Measurements from ENCODE around the gene SPATA46. TPM values are rescaled to one million over a fixed set of nuclear protein-coding genes. Genes with fewer than 3 reads are reported as not detected.

The SPATA46 gene
- total and polyA plus RNA-seq, 9 of the 15 experiments (the other 6 are each of a cell fraction or from before 2014, with no cell fraction given) = 0.04 to 0.11 TPM; not detected in 7

DNA sequence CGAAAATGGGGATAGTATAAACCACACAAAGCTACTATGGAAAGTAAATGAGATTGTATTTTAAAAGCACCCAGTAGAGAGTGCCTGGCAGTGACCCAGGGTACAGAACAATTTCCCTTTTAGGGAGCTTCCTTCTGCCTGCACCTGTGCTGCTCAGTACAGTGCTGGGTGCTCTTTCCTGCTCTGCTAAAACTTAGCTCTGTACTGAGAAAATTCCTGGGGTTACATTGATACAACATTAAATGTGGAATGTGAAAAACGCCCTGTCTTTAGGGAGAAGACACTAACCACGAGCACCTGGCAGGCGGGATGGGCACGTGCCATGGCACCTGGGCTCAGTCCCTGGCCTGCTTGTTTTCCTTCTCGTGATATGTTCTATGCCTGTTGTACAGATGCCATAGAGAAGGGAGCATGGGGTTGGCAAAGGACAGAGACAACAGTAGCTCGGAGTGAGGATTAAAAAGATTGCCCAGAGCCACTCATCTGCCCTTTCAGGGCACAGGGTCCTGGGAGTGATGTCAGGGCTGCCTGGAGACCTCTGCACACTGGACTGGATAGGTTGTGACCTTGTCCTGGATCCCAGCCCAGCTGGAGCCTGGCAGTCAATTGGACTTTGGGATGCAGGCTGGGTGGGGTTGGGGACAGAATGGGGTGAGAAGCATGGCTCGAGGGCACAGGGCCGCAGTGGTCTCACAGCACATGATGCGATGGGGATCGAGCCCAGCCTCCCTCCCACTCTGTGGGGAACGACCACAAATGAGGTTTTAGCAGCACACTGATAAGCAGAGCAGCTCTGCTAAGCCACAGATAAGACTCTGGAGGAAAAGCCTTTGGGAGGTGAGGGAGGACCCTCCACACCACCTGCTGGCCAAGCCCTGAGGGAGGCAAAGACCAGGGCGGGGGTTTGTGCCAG, 4.2 kb downstream of the SPATA46 start (continued):
- TF ChIP-seq, protein P1, sequence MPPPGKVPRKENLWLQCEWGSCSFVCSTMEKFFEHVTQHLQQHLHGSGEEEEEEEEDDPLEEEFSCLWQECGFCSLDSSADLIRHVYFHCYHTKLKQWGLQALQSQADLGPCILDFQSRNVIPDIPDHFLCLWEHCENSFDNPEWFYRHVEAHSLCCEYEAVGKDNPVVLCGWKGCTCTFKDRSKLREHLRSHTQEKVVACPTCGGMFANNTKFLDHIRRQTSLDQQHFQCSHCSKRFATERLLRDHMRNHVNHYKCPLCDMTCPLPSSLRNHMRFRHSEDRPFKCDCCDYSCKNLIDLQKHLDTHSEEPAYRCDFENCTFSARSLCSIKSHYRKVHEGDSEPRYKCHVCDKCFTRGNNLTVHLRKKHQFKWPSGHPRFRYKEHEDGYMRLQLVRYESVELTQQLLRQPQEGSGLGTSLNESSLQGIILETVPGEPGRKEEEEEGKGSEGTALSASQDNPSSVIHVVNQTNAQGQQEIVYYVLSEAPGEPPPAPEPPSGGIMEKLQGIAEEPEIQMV (tag; conservative IDR thresholded peaks at IDR 0.05; ENCODE audit: low read depth) = no peak
- TF ChIP-seq MCM7 (IDR thresholded peaks at IDR 0.05) (no peak), PHB2 (IDR thresholded peaks at IDR 0.05; ENCODE audit: low read depth) (peak; percentile 81), ZNF165 (CRISPR knock-in tag; IDR thresholded peaks at IDR 0.05; ENCODE audit: borderline replicate concordance) (no peak), FOXK1 (CRISPR knock-in tag; IDR thresholded peaks at IDR 0.05; ENCODE audit: borderline replicate concordance) (no peak), ZC3H8 (IDR thresholded peaks at IDR 0.05) (no peak), MAFF (IDR thresholded peaks at IDR 0.05; ENCODE audit: low read length) (no peak), TOE1 (IDR thresholded peaks at IDR 0.05; ENCODE audit: borderline replicate concordance) (peak; percentile 60), TOE1 (CRISPR knock-in tag; IDR thresholded peaks at IDR 0.05; ENCODE audit: borderline replicate concordance, low read depth) (no peak), FOXJ2 (tag; IDR thresholded peaks at IDR 0.05) (no peak), ZZZ3 (IDR thresholded peaks at IDR 0.05) (no peak), ZNF395 (CRISPR knock-in tag; IDR thresholded peaks at IDR 0.05) (peak; percentile 94), ZNF24 (IDR thresholded peaks at IDR 0.05) (no peak), ZNF184 (CRISPR knock-in tag; IDR thresholded peaks at IDR 0.05) (no peak), ZNF277 (CRISPR knock-in tag; IDR thresholded peaks at IDR 0.05; ENCODE audit: borderline replicate concordance) (no peak), ZKSCAN8 (CRISPR knock-in tag; IDR thresholded peaks at IDR 0.05) (no peak)
- TF ChIP-seq, protein P2, sequence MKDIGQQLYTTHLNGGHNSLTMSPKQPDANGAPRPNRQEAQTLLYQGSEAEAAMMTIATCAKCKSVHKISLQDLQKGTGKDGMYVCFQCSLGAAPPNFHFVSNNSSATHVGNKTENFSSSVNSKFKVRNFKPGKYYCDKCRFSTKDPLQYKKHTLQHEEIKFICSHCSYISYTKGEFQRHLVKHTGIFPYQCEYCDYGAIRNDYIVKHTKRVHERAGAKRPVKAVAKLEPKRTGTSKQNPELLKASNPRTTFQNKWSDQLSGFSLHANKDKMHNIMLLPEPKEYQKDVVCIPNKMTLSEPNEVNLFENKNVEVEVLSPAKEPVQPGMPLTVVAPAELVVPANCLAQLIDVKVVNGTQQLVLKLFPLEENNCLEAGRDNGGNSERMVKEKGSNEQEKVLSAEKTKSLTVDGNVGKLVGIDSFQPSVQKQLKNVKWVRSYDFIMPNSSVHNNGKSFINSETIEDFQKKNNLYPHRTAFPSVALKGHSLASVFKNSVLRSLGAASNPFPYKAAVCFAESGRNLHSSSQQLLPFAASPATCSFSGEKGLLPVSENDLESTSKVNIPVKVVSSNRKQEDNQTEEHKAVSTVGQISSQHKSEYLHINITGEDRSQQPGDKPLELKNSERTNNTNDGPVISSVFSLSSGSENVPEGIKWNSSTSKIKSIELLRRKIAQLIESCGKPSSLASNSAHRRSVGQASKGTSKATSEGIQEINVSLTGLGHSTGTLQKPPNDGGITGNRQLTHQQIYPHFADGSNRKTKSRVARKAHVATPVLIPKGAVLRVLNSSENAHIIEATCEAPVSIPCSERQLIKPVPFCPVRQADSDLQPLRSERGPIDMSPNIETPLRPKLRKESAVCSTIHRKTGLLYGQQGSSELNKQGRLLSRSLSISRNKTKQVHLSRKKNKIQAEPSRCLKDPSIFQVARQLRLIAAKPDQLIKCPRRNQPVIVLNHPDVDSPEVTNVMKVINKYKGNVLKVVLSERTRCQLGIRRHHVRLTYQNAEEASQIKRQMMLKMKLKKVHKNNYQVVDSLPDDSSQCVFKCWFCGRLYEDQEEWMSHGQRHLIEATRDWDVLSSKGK (CRISPR knock-in tag; IDR thresholded peaks at IDR 0.05) = no peak
- TF ChIP-seq, protein P3, sequence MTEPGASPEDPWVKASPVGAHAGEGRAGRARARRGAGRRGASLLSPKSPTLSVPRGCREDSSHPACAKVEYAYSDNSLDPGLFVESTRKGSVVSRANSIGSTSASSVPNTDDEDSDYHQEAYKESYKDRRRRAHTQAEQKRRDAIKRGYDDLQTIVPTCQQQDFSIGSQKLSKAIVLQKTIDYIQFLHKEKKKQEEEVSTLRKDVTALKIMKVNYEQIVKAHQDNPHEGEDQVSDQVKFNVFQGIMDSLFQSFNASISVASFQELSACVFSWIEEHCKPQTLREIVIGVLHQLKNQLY (CRISPR knock-in tag; conservative IDR thresholded peaks at IDR 0.05) = 0 out of 4 replicates have a peak, but pooled peaks of 1 of the 2 experiments have one; percentile 21
- TF ChIP-seq, protein P4, sequence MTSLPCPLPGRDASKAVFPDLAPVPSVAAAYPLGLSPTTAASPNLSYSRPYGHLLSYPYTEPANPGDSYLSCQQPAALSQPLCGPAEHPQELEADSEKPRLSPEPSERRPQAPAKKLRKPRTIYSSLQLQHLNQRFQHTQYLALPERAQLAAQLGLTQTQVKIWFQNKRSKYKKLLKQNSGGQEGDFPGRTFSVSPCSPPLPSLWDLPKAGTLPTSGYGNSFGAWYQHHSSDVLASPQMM (CRISPR knock-in tag; IDR thresholded peaks at IDR 0.05) = no peak
